HEK293T (cell line): Measurements from ENCODE around the gene MRPL10.

Source experiments
- ARNT ChIP-seq: fragments of 450-650 bp; IDR thresholded peaks from 2 replicates; pipeline ENCODE4 v1.6.1; 2017; ENCODE audit warnings: mild to moderate bottlenecking
- BHLHE40 ChIP-seq: fragments of 450-650 bp; IDR thresholded peaks from 2 replicates; pipeline ENCODE4 v1.6.1; 2016; ENCODE audit warnings: mild to moderate bottlenecking, moderate library complexity, borderline replicate concordance
- FOXM1 ChIP-seq: fragments of 450-650 bp; IDR thresholded peaks from 2 replicates; pipeline ENCODE4 v1.6.1; 2017; ENCODE audit warnings: mild to moderate bottlenecking, borderline replicate concordance
- HDGF ChIP-seq: fragments of 450-650 bp; IDR thresholded peaks from 2 replicates; pipeline ENCODE4 v1.6.1; 2017; ENCODE audit warnings: antibody characterized with exemption, borderline replicate concordance
- NFRKB ChIP-seq: fragments of 450-650 bp; IDR thresholded peaks from 2 replicates; pipeline ENCODE4 v1.6.1; 2016; ENCODE audit warnings: mild to moderate bottlenecking, moderate library complexity
- SUZ12 ChIP-seq: fragments of 450-650 bp; IDR thresholded peaks from 2 replicates; pipeline ENCODE4 v1.6.1; 2016; ENCODE audit warnings: mild to moderate bottlenecking
- TARDBP ChIP-seq: fragments of 450-650 bp; IDR thresholded peaks from 2 replicates; pipeline ENCODE4 v1.6.1; 2016
- TF ChIP-seq, protein P1 (sequence below): fragments of 450-650 bp; IDR thresholded peaks from 2 replicates; pipeline ENCODE4 v1.6.1; 2016

GRCh38 chr17:47850373-47850691 lies 19.0 kb upstream of the MRPL10 start:
- TF ChIP-seq, protein P1, sequence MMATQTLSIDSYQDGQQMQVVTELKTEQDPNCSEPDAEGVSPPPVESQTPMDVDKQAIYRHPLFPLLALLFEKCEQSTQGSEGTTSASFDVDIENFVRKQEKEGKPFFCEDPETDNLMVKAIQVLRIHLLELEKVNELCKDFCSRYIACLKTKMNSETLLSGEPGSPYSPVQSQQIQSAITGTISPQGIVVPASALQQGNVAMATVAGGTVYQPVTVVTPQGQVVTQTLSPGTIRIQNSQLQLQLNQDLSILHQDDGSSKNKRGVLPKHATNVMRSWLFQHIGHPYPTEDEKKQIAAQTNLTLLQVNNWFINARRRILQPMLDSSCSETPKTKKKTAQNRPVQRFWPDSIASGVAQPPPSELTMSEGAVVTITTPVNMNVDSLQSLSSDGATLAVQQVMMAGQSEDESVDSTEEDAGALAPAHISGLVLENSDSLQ, result no peak
- TF ChIP-seq SUZ12 (no peak), HDGF (no peak), BHLHE40 (no peak), TARDBP (no peak), ARNT (no peak), FOXM1 (no peak), NFRKB (no peak)
